Upper lobe of left lung (tissue), 4 donors: Measurements from ENCODE around the gene KLHL33.

ENCODE experiments used
- POLR2AphosphoS5 ChIP-seq, 2 donors: sonication (generic); formaldehyde crosslinking; IDR thresholded peaks; one replicate each; pipeline ENCODE4 v1.5.1; 2017; ENCODE audit warnings: antibody characterized with exemption in 2 of 2
- TF ChIP-seq, protein P1 (sequence below), 6 experiments: fragments of 450-650 bp in 4 of 6; fragments of 200-600 bp in 2 of 6; sonication (generic) in 2 of 6; IDR thresholded peaks; one replicate each; pipeline ENCODE4 v1.5.1; 2016 to 2019; ENCODE audit warnings: antibody characterized with exemption in 6 of 6

DNA sequence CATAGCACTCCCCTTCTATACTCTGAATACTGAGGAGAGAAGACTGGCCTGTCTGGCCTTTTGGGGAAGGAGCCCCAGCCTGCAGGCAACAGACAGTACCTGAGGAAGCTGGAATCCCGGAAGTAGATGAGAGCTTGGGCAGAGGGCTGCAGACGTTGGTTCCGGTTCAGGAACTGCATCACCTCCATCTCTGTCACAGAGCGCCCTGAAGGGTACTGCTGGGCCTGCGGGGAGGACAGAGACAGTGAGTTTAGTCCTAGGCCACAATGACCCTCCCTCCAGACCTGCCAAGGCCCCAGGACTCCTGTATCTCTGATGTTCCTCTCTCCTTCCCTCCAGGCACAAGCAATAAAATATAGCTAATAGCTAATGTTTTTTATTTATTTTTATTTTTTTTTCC is 51.1 kb downstream of the KLHL33 start:
- no peak for TF ChIP-seq POLR2AphosphoS5 (IDR thresholded peaks at IDR 0.05)
- TF ChIP-seq, protein P1, sequence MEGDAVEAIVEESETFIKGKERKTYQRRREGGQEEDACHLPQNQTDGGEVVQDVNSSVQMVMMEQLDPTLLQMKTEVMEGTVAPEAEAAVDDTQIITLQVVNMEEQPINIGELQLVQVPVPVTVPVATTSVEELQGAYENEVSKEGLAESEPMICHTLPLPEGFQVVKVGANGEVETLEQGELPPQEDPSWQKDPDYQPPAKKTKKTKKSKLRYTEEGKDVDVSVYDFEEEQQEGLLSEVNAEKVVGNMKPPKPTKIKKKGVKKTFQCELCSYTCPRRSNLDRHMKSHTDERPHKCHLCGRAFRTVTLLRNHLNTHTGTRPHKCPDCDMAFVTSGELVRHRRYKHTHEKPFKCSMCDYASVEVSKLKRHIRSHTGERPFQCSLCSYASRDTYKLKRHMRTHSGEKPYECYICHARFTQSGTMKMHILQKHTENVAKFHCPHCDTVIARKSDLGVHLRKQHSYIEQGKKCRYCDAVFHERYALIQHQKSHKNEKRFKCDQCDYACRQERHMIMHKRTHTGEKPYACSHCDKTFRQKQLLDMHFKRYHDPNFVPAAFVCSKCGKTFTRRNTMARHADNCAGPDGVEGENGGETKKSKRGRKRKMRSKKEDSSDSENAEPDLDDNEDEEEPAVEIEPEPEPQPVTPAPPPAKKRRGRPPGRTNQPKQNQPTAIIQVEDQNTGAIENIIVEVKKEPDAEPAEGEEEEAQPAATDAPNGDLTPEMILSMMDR (IDR thresholded peaks at IDR 0.05): no peak
